GM12874 (cell line): ENCODE results near the gene UBE2E2.

Experiments
- TF ChIP-seq, protein P1 (sequence below): IDR thresholded peaks from 2 replicates; pipeline ENCODE4 v1.5.1; 2011; ENCODE audit warnings: low read depth, mild to moderate bottlenecking, control low read depth, low read length, moderate library complexity; ENCODE audit not compliant: insufficient read depth

The UBE2E2 gene

DNA sequence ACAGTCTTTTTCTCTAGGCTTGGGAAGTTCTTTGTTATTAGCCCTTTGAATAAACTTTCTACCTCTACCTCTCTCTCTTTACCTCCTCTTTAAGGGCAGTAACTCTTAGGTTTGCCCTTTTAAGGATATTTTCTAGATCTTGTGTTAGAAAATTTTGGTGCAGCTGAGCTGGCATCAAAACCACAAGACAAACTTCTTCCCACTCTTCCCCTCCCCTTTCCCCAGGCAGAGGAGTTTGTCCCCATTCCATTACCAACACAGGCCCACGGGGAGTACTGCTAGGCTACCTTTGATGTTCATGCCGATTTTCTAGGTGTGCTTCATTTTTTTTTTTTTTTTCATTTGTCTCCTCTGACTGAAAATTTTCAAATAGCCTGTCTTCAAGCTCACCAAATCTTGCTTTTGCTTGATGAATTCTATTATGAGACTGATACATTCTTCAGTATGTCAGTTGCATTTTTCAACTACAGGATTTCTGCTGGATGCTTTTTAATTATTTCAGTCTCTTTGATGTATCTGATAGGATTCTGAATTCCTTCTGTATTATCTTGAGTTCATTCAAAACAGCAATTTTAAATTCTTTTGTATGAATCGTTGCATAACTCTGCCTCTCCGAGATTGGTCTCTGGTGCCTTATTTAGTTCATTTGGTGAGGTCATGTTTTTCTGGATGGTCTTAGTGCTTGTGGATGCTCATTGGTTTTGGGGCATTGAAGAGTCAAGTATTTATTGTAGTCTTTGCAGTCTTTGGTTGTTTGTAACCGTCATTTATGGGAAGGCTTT, 112.0 kb downstream of the UBE2E2 start:
- TF ChIP-seq, protein P1, sequence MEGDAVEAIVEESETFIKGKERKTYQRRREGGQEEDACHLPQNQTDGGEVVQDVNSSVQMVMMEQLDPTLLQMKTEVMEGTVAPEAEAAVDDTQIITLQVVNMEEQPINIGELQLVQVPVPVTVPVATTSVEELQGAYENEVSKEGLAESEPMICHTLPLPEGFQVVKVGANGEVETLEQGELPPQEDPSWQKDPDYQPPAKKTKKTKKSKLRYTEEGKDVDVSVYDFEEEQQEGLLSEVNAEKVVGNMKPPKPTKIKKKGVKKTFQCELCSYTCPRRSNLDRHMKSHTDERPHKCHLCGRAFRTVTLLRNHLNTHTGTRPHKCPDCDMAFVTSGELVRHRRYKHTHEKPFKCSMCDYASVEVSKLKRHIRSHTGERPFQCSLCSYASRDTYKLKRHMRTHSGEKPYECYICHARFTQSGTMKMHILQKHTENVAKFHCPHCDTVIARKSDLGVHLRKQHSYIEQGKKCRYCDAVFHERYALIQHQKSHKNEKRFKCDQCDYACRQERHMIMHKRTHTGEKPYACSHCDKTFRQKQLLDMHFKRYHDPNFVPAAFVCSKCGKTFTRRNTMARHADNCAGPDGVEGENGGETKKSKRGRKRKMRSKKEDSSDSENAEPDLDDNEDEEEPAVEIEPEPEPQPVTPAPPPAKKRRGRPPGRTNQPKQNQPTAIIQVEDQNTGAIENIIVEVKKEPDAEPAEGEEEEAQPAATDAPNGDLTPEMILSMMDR = no peak

DNA sequence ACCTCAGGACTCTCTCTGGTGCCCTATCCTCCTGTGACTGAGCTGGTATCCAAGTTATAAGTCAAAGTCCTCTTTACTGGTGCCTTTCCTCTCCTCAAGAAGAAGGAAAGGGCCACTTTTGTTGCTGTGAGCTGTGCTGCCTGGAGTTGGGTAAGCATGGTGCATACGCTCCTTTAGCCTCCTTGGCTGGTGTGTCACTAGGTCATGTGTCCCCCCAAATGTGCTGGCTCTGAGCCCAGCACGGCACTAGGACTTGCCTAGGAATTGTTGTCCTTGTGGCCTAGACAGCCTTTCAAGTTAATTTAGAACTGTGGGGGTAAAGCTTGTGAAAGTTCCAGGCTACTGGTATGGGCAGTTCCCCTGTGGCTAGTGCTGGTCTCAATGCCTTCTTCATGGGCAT, 113.8 kb downstream of the UBE2E2 start:
- TF ChIP-seq, protein P1 = no peak

DNA sequence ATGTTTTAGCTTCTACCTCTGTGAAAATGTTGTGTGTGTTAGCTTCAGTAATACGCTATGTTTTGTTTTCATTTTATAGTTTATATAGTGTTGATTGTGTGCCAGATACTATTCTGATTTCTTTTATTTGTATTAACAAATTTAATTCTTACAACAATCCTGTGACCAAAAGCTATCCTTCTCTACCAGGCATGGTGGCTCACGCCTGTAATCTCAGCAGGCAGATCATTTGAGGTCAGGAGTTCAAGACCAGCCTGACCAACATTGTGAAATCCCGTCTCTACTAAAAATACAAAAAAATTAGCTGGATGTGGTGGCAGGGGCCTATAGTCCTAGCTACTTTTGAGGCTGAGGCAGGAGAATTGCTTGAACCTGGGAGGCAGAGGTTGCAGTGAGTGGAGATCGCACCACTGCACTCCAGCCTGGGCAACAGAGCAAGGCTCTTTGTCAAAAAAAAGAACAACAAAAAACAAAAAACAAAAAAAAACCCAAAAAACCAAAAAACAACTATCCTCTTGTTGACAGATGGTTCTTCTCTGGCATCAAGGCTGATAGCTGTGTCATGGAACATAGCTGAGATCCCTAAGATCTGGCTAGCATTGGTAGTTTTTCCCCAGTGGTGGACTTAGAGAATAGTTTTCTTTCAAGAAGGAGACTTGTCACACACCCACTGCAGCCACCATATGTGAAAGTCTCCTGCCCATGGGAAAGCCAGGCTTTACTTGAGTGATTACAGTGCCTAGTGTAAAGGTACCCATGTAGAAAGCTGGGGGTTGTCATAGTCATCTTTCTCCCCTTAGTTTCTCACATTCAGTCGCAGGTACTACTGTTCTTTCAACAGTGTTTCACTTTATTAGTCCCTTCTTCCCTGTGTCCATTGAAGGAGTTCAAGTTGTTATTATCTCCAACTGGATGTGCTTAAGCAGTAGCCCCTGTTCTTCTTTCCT, 116.5 kb downstream of the UBE2E2 start:
- TF ChIP-seq, protein P1 = no peak

DNA sequence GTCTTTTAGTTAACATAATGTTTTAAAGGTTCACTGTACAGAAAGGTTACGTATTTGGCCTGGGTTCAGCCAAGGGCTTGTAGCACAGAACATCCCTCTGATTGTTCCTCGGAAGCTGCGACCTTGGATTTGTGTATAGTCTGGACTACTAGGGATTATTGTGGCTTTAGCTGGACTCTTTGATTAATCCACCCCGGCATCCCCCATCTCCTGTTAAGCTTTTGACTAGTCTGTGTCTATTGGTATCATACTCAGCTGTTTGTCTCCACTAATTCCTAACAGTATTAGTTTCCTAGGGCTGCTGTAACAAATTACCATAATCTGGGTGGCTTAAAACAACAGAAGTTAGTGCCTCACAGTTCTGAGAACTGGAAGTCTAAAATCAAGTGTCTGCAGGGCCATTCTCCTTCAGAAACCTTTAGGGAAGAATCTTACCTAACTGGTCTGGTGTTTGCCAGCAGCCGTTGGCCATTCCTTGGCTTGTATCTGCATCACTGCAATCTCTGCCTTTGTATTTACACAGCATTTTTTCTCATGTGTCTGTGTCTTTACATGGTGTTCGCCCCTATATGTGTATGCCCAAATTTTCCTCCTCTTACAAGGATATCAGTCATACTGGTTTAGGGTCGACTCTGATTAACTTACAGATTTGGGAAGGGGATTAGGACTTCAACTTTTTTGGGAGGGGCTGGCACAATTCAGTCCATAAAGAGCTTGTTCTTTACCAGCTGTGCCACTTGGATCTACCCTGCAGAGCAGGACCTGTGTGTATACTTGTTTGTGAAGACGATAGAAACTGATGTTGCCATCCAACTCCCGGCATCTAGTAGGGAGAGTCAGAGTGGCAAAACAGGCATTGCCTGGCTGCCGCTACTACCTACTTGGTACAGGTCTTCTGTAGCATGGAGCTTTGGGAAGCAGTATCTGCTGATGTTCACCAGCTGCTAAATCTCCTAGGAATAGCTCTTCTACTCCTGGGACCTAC, 117.8 kb downstream of the UBE2E2 start:
- TF ChIP-seq, protein P1 = no peak

DNA sequence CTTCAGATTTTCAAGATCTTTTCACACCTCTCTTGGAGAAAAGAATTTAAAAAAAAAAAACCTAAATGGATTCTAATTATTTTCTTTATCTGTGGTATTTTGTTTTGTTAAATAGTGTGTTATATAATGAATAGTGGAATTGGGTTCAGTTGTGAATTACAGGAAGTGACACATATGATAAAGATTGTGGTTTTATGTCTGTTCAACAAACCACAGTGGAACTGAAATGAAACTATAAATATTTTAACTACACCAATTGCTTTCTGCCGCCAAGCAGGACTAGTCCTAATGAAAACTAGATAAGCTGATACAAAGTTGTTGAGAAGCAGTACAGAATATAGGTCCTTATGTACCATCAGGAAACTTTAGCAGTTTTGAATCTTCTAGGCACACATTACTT, 121.6 kb downstream of the UBE2E2 start:
- TF ChIP-seq, protein P1 = no peak

DNA sequence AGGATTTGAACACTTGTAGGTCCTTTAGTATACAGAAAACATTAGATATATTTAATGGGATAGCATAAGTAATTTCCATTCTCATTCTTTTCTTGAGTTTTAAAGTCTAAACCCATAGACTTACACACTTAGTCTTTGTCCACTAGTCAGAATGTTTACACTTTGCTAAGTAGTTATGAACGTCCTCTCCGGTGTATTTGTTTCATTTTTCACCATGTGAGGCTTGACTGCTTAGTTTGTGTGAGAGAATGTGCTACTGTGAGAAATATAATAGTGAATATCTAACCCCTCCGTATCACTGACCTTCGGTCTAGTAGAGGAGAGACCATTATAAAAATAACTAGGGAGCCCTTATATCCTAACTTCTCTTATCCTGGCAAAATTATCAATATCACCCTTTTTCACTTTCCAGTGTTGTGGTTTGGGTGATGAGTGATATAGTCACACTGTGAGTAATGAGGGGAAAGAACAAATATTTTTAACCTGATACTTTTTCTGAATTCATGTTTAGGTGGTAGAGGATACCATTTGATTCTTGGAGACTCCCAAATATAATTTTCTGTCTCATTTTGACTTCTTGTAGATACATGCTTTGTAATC, 122.4 kb downstream of the UBE2E2 start:
- TF ChIP-seq, protein P1 = no peak
